NCI-H146 (cell line): ENCODE results near the gene CARD16.

ENCODE experiments used
- DNase-seq: peaks from one replicate; lab custom pipeline; 2025; lab: John Stamatoyannopoulos, UW

CARD16 gene

GRCh38 chr11:104992781-104993180 lies 52.4 kb downstream of the CARD16 start:
- DNase-seq = no peak

GRCh38 chr11:104991994-104992393 lies 53.1 kb downstream of the CARD16 start:
- no peak for DNase-seq
